SKM-1 (cell line): ENCODE measurements around the gene ABCA13.
A peak's percentile ranks its signal among the peaks of the same experiment; 100 is the strongest.

Source experiments
- DNase-seq: peaks from one replicate; lab custom pipeline; 2025; ENCODE audit not compliant: unreplicated experiment; lab: John Stamatoyannopoulos, UW

Gene ABCA13

GRCh38 chr7:48621076-48621475 is 449.8 kb downstream of the ABCA13 start:
- DNase-seq: no peak

- DNase-seq: no peak
Observed at GRCh38 chr7:48627164-48627563, 455.9 kb downstream of the ABCA13 start.

- no peak for DNase-seq
Observed at GRCh38 chr7:48628793-48629349, 457.6 kb downstream of the ABCA13 start.

- no peak for DNase-seq
Observed at GRCh38 chr7:48634116-48634632, 462.9 kb downstream of the ABCA13 start.

- no peak for DNase-seq
Observed at GRCh38 chr7:48635796-48636195, 464.5 kb downstream of the ABCA13 start.

GRCh38 chr7:48636391-48637015 is 465.2 kb downstream of the ABCA13 start:
- DNase-seq: no peak

GRCh38 chr7:48637382-48637781 is 466.1 kb downstream of the ABCA13 start:
- no peak for DNase-seq

GRCh38 chr7:48638041-48638440 is 466.8 kb downstream of the ABCA13 start:
- no peak for DNase-seq

GRCh38 chr7:48643431-48644013 is 472.3 kb downstream of the ABCA13 start:
- DNase-seq: no peak

- DNase-seq: no peak
Observed at GRCh38 chr7:48658138-48658537, 486.9 kb downstream of the ABCA13 start.

GRCh38 chr7:48660306-48660870 is 489.1 kb downstream of the ABCA13 start:
- no peak for DNase-seq

GRCh38 chr7:48664241-48664640 is 493.0 kb downstream of the ABCA13 start:
- no peak for DNase-seq

GRCh38 chr7:48665353-48666135 is 494.3 kb downstream of the ABCA13 start:
- DNase-seq: no peak

GRCh38 chr7:48667407-48667806 is 496.1 kb downstream of the ABCA13 start:
- DNase-seq: no peak

- no peak for DNase-seq
Observed at GRCh38 chr7:48671656-48672055, 500.4 kb downstream of the ABCA13 start.

GRCh38 chr7:48681006-48681405 is 509.7 kb downstream of the ABCA13 start:
- no peak for DNase-seq

GRCh38 chr7:48691788-48692187 is 520.5 kb downstream of the ABCA13 start:
- peak; percentile 52 for DNase-seq
